Right atrium auricular region (tissue), 2 donors: ENCODE data around the gene ITPK1. TPM values are rescaled to one million over a fixed set of nuclear protein-coding genes. Genes with fewer than 3 reads are reported as not detected.
A peak's percentile ranks its signal among the peaks of the same experiment; 100 is the strongest.

Experiments used
- DNase-seq: peaks from one replicate; pipeline ENCODE4 v3.0.0-alpha.2; 2019; ENCODE audit warnings: low spot score
- H3K27ac ChIP-seq, 2 donors: fragments of 200-600 bp; sonication (generic); 1 replicate in 1 of 2; 2 replicates in 1 of 2; pipeline ENCODE4 v1.5.1; 2016 to 2019
- H3K27me3 ChIP-seq, 2 donors: fragments of 200-600 bp; sonication (generic); one replicate each; pipeline versions ENCODE4 v1.5.1 to v1.6.0; 2017 to 2019
- H3K36me3 ChIP-seq: fragments of 200-600 bp; sonication (generic); one replicate; pipeline ENCODE4 v1.5.1; 2016
- H3K4me1 ChIP-seq, 2 donors: fragments of 200-600 bp; sonication (generic); one replicate each; pipeline versions ENCODE4 v1.5.1 to v1.6.0; 2017 to 2019
- H3K4me3 ChIP-seq, 2 donors: fragments of 200-600 bp; sonication (generic); 1 replicate in 1 of 2; 2 replicates in 1 of 2; pipeline ENCODE4 v1.5.1; 2017 to 2019; ENCODE audit warnings: mild to moderate bottlenecking in 1 of 2, moderate library complexity in 1 of 2
- H3K9me3 ChIP-seq, 2 donors: fragments of 200-600 bp; sonication (generic); one replicate each; pipeline ENCODE4 v1.5.1; 2019
- CTCF ChIP-seq, 2 donors: fragments of 200-600 bp; sonication (generic); IDR thresholded peaks; one replicate each; pipeline ENCODE4 v1.5.1; 2019; ENCODE audit warnings: antibody characterized with exemption in 2 of 2
- total RNA-seq, 2 donors: library from RNA; depleted of rRNA; stranded (reverse); fragments of >200 nt; gene quantifications; one replicate each; pipeline ENCODE4 v1.1.0, GENCODE V29; 2016

The ITPK1 gene
- total RNA-seq, 2 donors from 2014 or later = 58.3 to 76.0 TPM

DNA sequence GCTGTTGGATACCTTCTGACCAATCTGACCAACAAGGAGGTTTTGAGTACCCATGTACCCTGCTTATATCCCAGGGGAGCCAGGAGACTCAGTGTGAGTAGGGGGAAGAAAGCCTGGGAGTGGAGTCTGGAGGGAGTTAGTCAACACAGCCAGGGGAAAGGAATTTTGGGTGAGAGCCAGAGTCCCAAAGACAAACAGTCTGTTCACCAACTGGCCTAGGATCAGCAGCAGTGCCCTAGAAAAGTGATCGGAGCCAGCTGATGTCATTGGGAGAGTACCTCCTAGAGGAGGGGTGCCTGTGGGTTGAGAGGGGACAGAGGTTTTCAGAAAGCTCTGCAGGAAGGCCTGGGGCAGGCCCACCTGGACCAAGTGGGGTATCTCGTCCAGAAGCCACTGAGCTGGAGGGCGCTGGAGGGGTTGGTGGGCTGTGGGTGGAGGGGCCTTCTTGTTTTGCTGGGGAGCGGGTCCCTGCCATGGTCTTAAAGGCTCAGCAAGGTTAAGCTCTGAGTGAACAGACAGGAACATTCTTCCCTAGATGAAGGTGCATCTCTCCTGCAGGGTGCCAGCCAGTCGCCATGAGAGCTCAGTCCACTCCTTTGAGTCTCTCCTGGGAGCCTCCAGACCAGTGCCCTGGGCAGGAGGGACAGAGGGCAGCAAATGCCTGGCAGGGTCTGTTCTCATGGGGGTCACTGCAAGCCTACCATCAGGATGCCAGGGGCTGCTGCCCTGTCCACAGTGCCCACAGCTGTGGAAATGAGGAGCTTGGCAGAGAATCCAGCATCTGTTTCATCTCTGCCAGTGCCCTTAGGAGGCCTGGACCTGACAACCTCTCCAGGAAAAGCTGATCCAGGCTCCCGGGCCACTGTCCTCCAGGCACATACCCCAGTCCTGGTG is 129.2 kb downstream of the ITPK1 start:
- Histone ChIP-seq H3K27me3 (no peaks in the 10 kb centered on the region), H3K9me3 (no peaks in the 10 kb centered on the region), H3K4me1 (peaks cover 0 to 50% of the 10 kb centered on the region in 2 donors), H3K4me3 (no peak overlapping the region), H3K27ac (peak overlapping the region; percentile 76 to 79), H3K36me3 (no peaks in the 10 kb centered on the region)
- TF ChIP-seq CTCF (IDR thresholded peaks at IDR 0.05) = no peak
- DNase-seq = no peak

GRCh38 chr14:92985521-92985920 is 130.2 kb downstream of the ITPK1 start:
- Histone ChIP-seq H3K4me3 (no peak overlapping the region), H3K27ac (peak overlapping the region; percentile 76 to 79), H3K4me1 (peaks cover 0 to 41% of the 10 kb centered on the region in 2 donors), H3K9me3 (no peaks in the 10 kb centered on the region), H3K27me3 (no peaks in the 10 kb centered on the region), H3K36me3 (no peaks in the 10 kb centered on the region)
- DNase-seq = no peak
- no peak for TF ChIP-seq CTCF (IDR thresholded peaks at IDR 0.05)

GRCh38 chr14:92984896-92985295 is 130.8 kb downstream of the ITPK1 start:
- no peak overlapping the region for H3K4me3 ChIP-seq
- H3K27me3 ChIP-seq = no peaks in the 10 kb centered on the region
- peaks cover 0 to 38% of the 10 kb centered on the region in 2 donors for H3K4me1 ChIP-seq
- DNase-seq = no peak
- no peaks in the 10 kb centered on the region for H3K36me3 ChIP-seq
- no peaks in the 10 kb centered on the region for H3K9me3 ChIP-seq
- no peak for TF ChIP-seq CTCF (IDR thresholded peaks at IDR 0.05)
- peak overlapping the region; percentile 13 to 76 for H3K27ac ChIP-seq

DNA sequence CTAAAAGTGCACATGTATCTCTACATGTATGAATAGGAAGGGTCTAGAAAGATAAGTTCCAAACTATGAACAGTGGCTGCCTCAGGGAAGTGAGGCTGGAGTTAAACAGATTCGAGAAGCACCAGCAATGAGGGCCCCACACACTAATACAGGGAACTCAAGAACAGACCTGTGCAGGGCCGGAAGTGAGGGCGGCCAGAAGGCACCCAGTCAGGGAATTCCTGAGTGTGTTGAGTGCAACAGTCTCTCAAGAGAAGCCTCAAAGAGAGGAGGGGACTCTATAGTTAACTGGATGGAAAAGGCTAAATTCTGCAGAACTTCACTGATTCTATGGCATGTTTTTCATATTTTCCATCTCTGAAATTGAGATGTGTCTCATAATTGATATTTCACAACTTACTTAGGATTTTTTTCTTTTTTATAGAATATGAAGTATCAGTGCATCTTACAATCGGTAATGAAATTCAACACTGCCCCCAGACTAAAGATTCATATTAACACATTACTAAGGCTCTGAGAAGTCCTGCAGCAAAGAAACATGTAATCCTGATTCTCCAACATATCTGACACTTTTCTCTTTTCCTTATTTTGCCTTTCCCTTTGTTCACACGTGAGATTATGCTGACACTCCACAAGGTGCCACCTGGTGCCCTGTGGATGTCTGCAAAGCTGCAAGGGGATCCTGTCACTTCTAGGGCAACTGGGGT is 131.5 kb downstream of the ITPK1 start:
- no peak overlapping the region for H3K4me3 ChIP-seq
- H3K4me1 ChIP-seq = peaks cover 0 to 38% of the 10 kb centered on the region in 2 donors
- no peaks in the 10 kb centered on the region for H3K9me3 ChIP-seq
- no peaks in the 10 kb centered on the region for H3K27me3 ChIP-seq
- peak overlapping the region; percentile 13 to 76 for H3K27ac ChIP-seq
- DNase-seq = no peak
- no peak for TF ChIP-seq CTCF (IDR thresholded peaks at IDR 0.05)
- H3K36me3 ChIP-seq = no peaks in the 10 kb centered on the region

DNA sequence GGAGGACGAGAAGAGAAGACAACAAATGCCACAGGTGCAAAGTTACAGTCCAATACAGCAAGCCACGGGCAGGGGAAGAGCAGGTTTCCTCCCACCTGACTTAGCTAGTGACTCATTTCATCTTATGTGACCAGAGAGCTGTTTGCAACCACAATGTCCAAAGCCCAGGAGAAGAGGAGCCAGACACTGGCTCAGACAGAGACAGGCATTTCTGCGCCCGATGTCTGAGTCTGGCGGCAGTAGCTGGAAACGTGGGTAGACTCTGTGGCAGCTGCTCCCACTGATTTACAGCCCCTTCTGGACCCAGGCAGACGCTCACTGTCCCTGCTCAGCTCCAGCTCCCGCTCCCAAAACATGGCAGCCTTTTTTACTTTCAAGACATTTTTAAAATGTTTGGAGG is 132.8 kb downstream of the ITPK1 start:
- H3K4me1 ChIP-seq = peaks cover 0 to 33% of the 10 kb centered on the region in 2 donors
- peaks cover 0 to 9% of the 10 kb centered on the region in 2 donors for H3K9me3 ChIP-seq
- no peaks in the 10 kb centered on the region for H3K27me3 ChIP-seq
- no peak for DNase-seq
- no peak overlapping the region for H3K4me3 ChIP-seq
- no peak overlapping the region for H3K27ac ChIP-seq
- TF ChIP-seq CTCF (IDR thresholded peaks at IDR 0.05) = no peak
- no peaks in the 10 kb centered on the region for H3K36me3 ChIP-seq
